ENCODE data around the gene EHBP1.

Gene EHBP1

DNA sequence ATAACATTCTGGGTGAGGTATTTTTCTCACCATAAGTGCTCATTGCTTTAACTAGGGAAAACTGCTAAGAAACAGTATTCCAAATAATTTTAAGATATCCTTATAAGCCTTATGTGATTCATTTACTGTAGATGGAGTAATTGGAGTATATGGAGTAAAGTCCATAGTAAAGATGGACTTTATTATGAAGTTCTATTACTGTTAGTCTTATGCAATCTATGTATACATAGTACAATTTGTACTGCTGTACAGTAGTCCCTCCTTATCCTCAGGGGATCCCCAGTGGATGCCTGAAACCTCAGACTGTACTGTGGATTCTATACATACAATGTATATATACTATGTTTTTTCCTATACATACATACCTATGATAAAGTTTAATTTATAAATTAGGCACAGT is 304.0 kb downstream of the EHBP1 start:
- H4K8ac ChIP-seq (ENCODE audit: low read length): no peak overlapping the region
- H2AK5ac ChIP-seq (ENCODE audit: low read length, severe bottlenecking): no peak overlapping the region
- no peak overlapping the region for H3K14ac ChIP-seq (ENCODE audit: low read length in 2 of 2)
- no peaks in the 10 kb centered on the region for H3K4me1 ChIP-seq (ENCODE audit: control insufficient read depth, insufficient read depth, low read depth, low read length)
- no peak overlapping the region for H2BK120ac ChIP-seq (ENCODE audit: low read depth, low read length)
- no peaks in the 10 kb centered on the region for H3K9me3 ChIP-seq (ENCODE audit: control insufficient read depth, low read length)
- no peak overlapping the region for H3K9ac ChIP-seq (ENCODE audit: low read length)
- H3K36me3 ChIP-seq (ENCODE audit: control insufficient read depth in 1 of 2, insufficient read depth in 2 of 2, low read depth in 1 of 2, low read length in 2 of 2): peaks cover 0 to 87% of the 10 kb centered on the region in 2 experiments
- no peak overlapping the region for H2BK12ac ChIP-seq (ENCODE audit: low read length in 2 of 2)
- H3K4me2 ChIP-seq (ENCODE audit: low read length, poor library complexity, severe bottlenecking): no peak overlapping the region
- no peaks in the 10 kb centered on the region for H3K79me1 ChIP-seq (replicated peaks; ENCODE audit: low read length, poor library complexity, severe bottlenecking)
- H2AFZ ChIP-seq (ENCODE audit: low read depth, low read length): no peak overlapping the region
- H3K18ac ChIP-seq (ENCODE audit: low read depth in 1 of 2, low read length in 2 of 2): no peak overlapping the region
- DNase-seq: no peak
- no peaks in the 10 kb centered on the region for H3K27me3 ChIP-seq (ENCODE audit: control insufficient read depth in 1 of 2, insufficient read depth in 1 of 2, low read length in 2 of 2)
- no peak overlapping the region for H3K4me3 ChIP-seq (ENCODE audit: insufficient read depth in 1 of 2, low read depth in 1 of 2, low read length in 2 of 2)
- no peak overlapping the region for H3K23ac ChIP-seq (ENCODE audit: low read length in 2 of 2)
- H3K27ac ChIP-seq (ENCODE audit: low read length, poor library complexity, severe bottlenecking): no peak overlapping the region
- no peak overlapping the region for H2BK5ac ChIP-seq (ENCODE audit: low read depth, low read length, poor library complexity, severe bottlenecking)
- H3K4ac ChIP-seq (ENCODE audit: low read depth in 1 of 2, low read length in 2 of 2): no peak overlapping the region
- H2BK15ac ChIP-seq (ENCODE audit: low read depth, poor library complexity, severe bottlenecking): no peak overlapping the region
- H4K91ac ChIP-seq (ENCODE audit: low read length): no peak overlapping the region

DNA sequence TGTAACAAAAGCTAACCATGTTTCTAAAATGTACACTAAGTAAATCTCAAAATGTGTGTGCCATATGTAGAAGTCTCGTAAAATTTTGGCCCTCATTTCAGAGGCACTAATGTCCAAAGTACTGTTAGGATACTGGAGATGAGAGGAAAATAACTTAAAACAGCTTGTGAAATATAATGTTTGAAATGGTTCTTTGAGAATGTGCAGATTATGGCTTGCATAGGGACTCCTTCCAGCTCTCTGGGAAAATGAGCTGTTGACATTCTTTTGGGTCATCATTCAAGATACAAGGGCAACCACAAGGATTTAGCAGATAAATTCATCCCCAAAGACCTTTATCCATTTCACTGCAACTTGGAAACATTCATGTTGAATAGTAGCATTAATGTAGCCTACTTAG is 307.0 kb downstream of the EHBP1 start:
- H3K18ac ChIP-seq (ENCODE audit: low read depth in 1 of 2, low read length in 2 of 2): no peak overlapping the region
- H2BK5ac ChIP-seq (ENCODE audit: low read depth, low read length, poor library complexity, severe bottlenecking): no peak overlapping the region
- H2BK120ac ChIP-seq (ENCODE audit: low read depth, low read length): no peak overlapping the region
- no peaks in the 10 kb centered on the region for H3K9me3 ChIP-seq (ENCODE audit: control insufficient read depth, low read length)
- H2BK12ac ChIP-seq (ENCODE audit: low read length in 2 of 2): no peak overlapping the region
- no peak overlapping the region for H3K23ac ChIP-seq (ENCODE audit: low read length in 2 of 2)
- H2AFZ ChIP-seq (ENCODE audit: low read depth, low read length): no peak overlapping the region
- no peak overlapping the region for H3K14ac ChIP-seq (ENCODE audit: low read length in 2 of 2)
- H2AK5ac ChIP-seq (ENCODE audit: low read length, severe bottlenecking): no peak overlapping the region
- peaks cover 2 to 86% of the 10 kb centered on the region in 2 experiments for H3K36me3 ChIP-seq (ENCODE audit: control insufficient read depth in 1 of 2, insufficient read depth in 2 of 2, low read depth in 1 of 2, low read length in 2 of 2)
- DNase-seq: peak; percentile 60
- no peak overlapping the region for H3K4me2 ChIP-seq (ENCODE audit: low read length, poor library complexity, severe bottlenecking)
- H2BK15ac ChIP-seq (ENCODE audit: low read depth, poor library complexity, severe bottlenecking): no peak overlapping the region
- H3K27me3 ChIP-seq (ENCODE audit: control insufficient read depth in 1 of 2, insufficient read depth in 1 of 2, low read length in 2 of 2): no peaks in the 10 kb centered on the region
- no peaks in the 10 kb centered on the region for H3K79me1 ChIP-seq (replicated peaks; ENCODE audit: low read length, poor library complexity, severe bottlenecking)
- no peak overlapping the region for H3K4ac ChIP-seq (ENCODE audit: low read depth in 1 of 2, low read length in 2 of 2)
- no peak overlapping the region for H3K4me3 ChIP-seq (ENCODE audit: insufficient read depth in 1 of 2, low read depth in 1 of 2, low read length in 2 of 2)
- WGBS: 91% methylated on average over 1 of the region's 1 CpG
- H3K9ac ChIP-seq (ENCODE audit: low read length): no peak overlapping the region
- no peaks in the 10 kb centered on the region for H3K4me1 ChIP-seq (ENCODE audit: control insufficient read depth, insufficient read depth, low read depth, low read length)
- no peak overlapping the region for H3K27ac ChIP-seq (ENCODE audit: low read length, poor library complexity, severe bottlenecking)
- H4K8ac ChIP-seq (ENCODE audit: low read length): no peak overlapping the region
- no peak overlapping the region for H4K91ac ChIP-seq (ENCODE audit: low read length)

GRCh38 chr2:63013438-63013837 is 307.9 kb downstream of the EHBP1 start:
- no peak overlapping the region for H3K14ac ChIP-seq (ENCODE audit: low read length in 2 of 2)
- H2BK5ac ChIP-seq (ENCODE audit: low read depth, low read length, poor library complexity, severe bottlenecking): no peak overlapping the region
- no peak for DNase-seq
- no peak overlapping the region for H3K4me2 ChIP-seq (ENCODE audit: low read length, poor library complexity, severe bottlenecking)
- WGBS: 98% methylated on average over 8 of the region's 8 CpGs
- no peak overlapping the region for H4K8ac ChIP-seq (ENCODE audit: low read length)
- no peaks in the 10 kb centered on the region for H3K27me3 ChIP-seq (ENCODE audit: control insufficient read depth in 1 of 2, insufficient read depth in 1 of 2, low read length in 2 of 2)
- no peak overlapping the region for H2AK5ac ChIP-seq (ENCODE audit: low read length, severe bottlenecking)
- H3K4me3 ChIP-seq (ENCODE audit: insufficient read depth in 1 of 2, low read depth in 1 of 2, low read length in 2 of 2): no peak overlapping the region
- H3K4ac ChIP-seq (ENCODE audit: low read depth in 1 of 2, low read length in 2 of 2): no peak overlapping the region
- no peaks in the 10 kb centered on the region for H3K4me1 ChIP-seq (ENCODE audit: control insufficient read depth, insufficient read depth, low read depth, low read length)
- no peak overlapping the region for H2AFZ ChIP-seq (ENCODE audit: low read depth, low read length)
- no peak overlapping the region for H2BK120ac ChIP-seq (ENCODE audit: low read depth, low read length)
- H3K9ac ChIP-seq (ENCODE audit: low read length): no peak overlapping the region
- no peaks in the 10 kb centered on the region for H3K9me3 ChIP-seq (ENCODE audit: control insufficient read depth, low read length)
- H3K27ac ChIP-seq (ENCODE audit: low read length, poor library complexity, severe bottlenecking): no peak overlapping the region
- H4K91ac ChIP-seq (ENCODE audit: low read length): no peak overlapping the region
- peaks cover 2 to 90% of the 10 kb centered on the region in 2 experiments for H3K36me3 ChIP-seq (ENCODE audit: control insufficient read depth in 1 of 2, insufficient read depth in 2 of 2, low read depth in 1 of 2, low read length in 2 of 2)
- H2BK15ac ChIP-seq (ENCODE audit: low read depth, poor library complexity, severe bottlenecking): no peak overlapping the region
- H3K79me1 ChIP-seq (replicated peaks; ENCODE audit: low read length, poor library complexity, severe bottlenecking): no peaks in the 10 kb centered on the region
- H3K18ac ChIP-seq (ENCODE audit: low read depth in 1 of 2, low read length in 2 of 2): no peak overlapping the region
- H3K23ac ChIP-seq (ENCODE audit: low read length in 2 of 2): no peak overlapping the region
- H2BK12ac ChIP-seq (ENCODE audit: low read length in 2 of 2): no peak overlapping the region

- H3K23ac ChIP-seq (ENCODE audit: low read length in 2 of 2): no peak overlapping the region
- no peak overlapping the region for H4K91ac ChIP-seq (ENCODE audit: low read length)
- no peak overlapping the region for H2BK120ac ChIP-seq (ENCODE audit: low read depth, low read length)
- H3K4me2 ChIP-seq (ENCODE audit: low read length, poor library complexity, severe bottlenecking): no peak overlapping the region
- H2BK5ac ChIP-seq (ENCODE audit: low read depth, low read length, poor library complexity, severe bottlenecking): no peak overlapping the region
- no peak overlapping the region for H3K14ac ChIP-seq (ENCODE audit: low read length in 2 of 2)
- no peak overlapping the region for H3K4ac ChIP-seq (ENCODE audit: low read depth in 1 of 2, low read length in 2 of 2)
- no peaks in the 10 kb centered on the region for H3K4me1 ChIP-seq (ENCODE audit: control insufficient read depth, insufficient read depth, low read depth, low read length)
- no peak overlapping the region for H2AK5ac ChIP-seq (ENCODE audit: low read length, severe bottlenecking)
- H3K4me3 ChIP-seq (ENCODE audit: insufficient read depth in 1 of 2, low read depth in 1 of 2, low read length in 2 of 2): no peak overlapping the region
- no peak overlapping the region for H4K8ac ChIP-seq (ENCODE audit: low read length)
- H3K18ac ChIP-seq (ENCODE audit: low read depth in 1 of 2, low read length in 2 of 2): no peak overlapping the region
- no peak for DNase-seq
- H3K9me3 ChIP-seq (ENCODE audit: control insufficient read depth, low read length): no peaks in the 10 kb centered on the region
- no peaks in the 10 kb centered on the region for H3K27me3 ChIP-seq (ENCODE audit: control insufficient read depth in 1 of 2, insufficient read depth in 1 of 2, low read length in 2 of 2)
- H2AFZ ChIP-seq (ENCODE audit: low read depth, low read length): no peak overlapping the region
- H3K27ac ChIP-seq (ENCODE audit: low read length, poor library complexity, severe bottlenecking): no peak overlapping the region
- H3K9ac ChIP-seq (ENCODE audit: low read length): no peak overlapping the region
- no peak overlapping the region for H2BK12ac ChIP-seq (ENCODE audit: low read length in 2 of 2)
- H3K36me3 ChIP-seq (ENCODE audit: control insufficient read depth in 1 of 2, insufficient read depth in 2 of 2, low read depth in 1 of 2, low read length in 2 of 2): peaks cover 2 to 83% of the 10 kb centered on the region in 2 experiments
- no peaks in the 10 kb centered on the region for H3K79me1 ChIP-seq (replicated peaks; ENCODE audit: low read length, poor library complexity, severe bottlenecking)
- 97% methylated on average over 2 of the region's 3 CpGs for WGBS
- H2BK15ac ChIP-seq (ENCODE audit: low read depth, poor library complexity, severe bottlenecking): no peak overlapping the region
Measured at GRCh38 chr2:63015389-63015788, 309.9 kb downstream of the EHBP1 start.
